Esophagus muscularis mucosa (tissue), 4 donors: ENCODE data around the gene AJM1.
"Not testable (repeated sequence)": the region's sequence is repeated elsewhere in the genome, so short reads cannot be mapped to it uniquely, and the experiment has no call there.

Source experiments
- EP300 ChIP-seq: sonication (generic); formaldehyde crosslinking; IDR thresholded peaks from one replicate; pipeline ENCODE4 v1.6.1; 2017; ENCODE audit warnings: antibody characterized with exemption
- POLR2A ChIP-seq: fragments of 450-650 bp; IDR thresholded peaks from one replicate; pipeline ENCODE4 v1.6.1; 2017; ENCODE audit warnings: antibody characterized with exemption, moderate library complexity, mild to moderate bottlenecking, low read depth
- POLR2AphosphoS5 ChIP-seq, 2 donors: sonication (generic); formaldehyde crosslinking; IDR thresholded peaks; one replicate each; pipeline ENCODE4 v1.6.1; 2017; ENCODE audit warnings: antibody characterized with exemption in 2 of 2
- TF ChIP-seq, protein P1 (sequence below), 3 experiments: fragments of 200-600 bp in 2 of 3; fragments of 450-650 bp in 1 of 3; sonication (generic) in 2 of 3; IDR thresholded peaks; one replicate each; pipeline ENCODE4 v1.5.1; 2017 to 2019; ENCODE audit warnings: antibody characterized with exemption in 3 of 3, mild to moderate bottlenecking in 2 of 3, moderate library complexity in 1 of 3

DNA sequence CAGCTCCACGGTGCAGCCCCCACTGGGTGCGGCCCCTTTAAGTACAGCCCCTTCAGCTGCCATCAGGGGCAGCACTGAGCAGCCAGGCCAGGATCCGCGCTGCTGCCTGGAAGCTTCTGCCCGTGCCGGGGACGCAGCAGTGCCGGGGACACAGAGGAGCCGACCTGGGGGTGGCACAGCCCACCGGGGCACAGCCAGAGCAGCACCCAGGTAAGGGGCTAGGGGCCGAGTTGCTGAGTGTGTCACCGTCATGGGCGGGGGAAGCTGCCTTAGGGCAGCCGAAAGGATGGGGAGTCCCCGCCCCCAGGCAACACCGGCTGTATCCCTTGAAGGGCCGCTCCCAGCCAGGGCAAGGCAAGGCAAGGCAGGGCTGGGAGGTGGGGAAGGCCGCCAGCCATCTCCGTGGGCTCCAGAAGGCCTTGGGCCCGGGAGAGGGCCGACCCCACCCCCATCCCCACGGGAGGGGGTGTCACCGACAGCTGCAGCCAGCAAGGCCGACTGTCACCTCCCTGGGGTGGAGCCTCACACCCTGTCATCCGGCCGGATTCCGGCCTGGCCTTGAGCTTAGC is at the start of gene AJM1:
- peak; percentile 38 to 47 for TF ChIP-seq POLR2AphosphoS5 (IDR thresholded peaks at IDR 0.05)
- not testable (repeated sequence) for TF ChIP-seq EP300, POLR2A
- TF ChIP-seq, protein P1, sequence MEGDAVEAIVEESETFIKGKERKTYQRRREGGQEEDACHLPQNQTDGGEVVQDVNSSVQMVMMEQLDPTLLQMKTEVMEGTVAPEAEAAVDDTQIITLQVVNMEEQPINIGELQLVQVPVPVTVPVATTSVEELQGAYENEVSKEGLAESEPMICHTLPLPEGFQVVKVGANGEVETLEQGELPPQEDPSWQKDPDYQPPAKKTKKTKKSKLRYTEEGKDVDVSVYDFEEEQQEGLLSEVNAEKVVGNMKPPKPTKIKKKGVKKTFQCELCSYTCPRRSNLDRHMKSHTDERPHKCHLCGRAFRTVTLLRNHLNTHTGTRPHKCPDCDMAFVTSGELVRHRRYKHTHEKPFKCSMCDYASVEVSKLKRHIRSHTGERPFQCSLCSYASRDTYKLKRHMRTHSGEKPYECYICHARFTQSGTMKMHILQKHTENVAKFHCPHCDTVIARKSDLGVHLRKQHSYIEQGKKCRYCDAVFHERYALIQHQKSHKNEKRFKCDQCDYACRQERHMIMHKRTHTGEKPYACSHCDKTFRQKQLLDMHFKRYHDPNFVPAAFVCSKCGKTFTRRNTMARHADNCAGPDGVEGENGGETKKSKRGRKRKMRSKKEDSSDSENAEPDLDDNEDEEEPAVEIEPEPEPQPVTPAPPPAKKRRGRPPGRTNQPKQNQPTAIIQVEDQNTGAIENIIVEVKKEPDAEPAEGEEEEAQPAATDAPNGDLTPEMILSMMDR (IDR thresholded peaks at IDR 0.05) = peak; percentile 75 to 98 (median 81)
